ENCODE data around the gene PPARG.

DNA sequence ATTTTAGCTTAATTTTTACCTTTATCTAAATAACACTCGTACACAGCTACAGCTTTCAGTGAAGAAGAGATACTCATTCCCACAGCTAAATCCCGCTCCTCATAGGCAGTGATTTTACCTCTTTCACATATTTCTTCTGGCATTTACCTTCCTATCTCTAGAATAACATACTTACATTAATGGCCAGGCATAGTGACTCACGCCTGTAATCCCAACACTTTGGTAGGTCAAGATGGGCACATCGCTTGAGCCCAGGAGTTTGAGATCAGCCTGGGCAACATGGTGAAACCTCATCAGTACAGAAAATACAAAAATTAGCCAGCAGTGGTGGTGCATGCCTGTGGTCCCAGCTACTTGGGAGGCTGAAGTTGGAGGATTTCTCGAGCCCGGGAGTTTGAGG lies 80.2 kb downstream of the PPARG start:
- TF ChIP-seq EP300 (IDR thresholded peaks at IDR 0.05): no peak
- TF ChIP-seq, protein P1, sequence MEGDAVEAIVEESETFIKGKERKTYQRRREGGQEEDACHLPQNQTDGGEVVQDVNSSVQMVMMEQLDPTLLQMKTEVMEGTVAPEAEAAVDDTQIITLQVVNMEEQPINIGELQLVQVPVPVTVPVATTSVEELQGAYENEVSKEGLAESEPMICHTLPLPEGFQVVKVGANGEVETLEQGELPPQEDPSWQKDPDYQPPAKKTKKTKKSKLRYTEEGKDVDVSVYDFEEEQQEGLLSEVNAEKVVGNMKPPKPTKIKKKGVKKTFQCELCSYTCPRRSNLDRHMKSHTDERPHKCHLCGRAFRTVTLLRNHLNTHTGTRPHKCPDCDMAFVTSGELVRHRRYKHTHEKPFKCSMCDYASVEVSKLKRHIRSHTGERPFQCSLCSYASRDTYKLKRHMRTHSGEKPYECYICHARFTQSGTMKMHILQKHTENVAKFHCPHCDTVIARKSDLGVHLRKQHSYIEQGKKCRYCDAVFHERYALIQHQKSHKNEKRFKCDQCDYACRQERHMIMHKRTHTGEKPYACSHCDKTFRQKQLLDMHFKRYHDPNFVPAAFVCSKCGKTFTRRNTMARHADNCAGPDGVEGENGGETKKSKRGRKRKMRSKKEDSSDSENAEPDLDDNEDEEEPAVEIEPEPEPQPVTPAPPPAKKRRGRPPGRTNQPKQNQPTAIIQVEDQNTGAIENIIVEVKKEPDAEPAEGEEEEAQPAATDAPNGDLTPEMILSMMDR (IDR thresholded peaks at IDR 0.05): no peak
- no peak for TF ChIP-seq POLR2A (IDR thresholded peaks at IDR 0.05)
